Stimulated activated CD4-positive, alpha-beta T cell treated with anti-CD3 and anti-CD28 coated beads, TNF-alpha, amount 100 ng/mL, for 48 hours (primary cell): Measurements from ENCODE around the gene LEKR1.
A peak's percentile ranks its signal among the peaks of the same experiment; 100 is the strongest.
"Not testable (repeated sequence)": the region's sequence is repeated elsewhere in the genome, so short reads cannot be mapped to it uniquely, and the experiment has no call there.

Experiments
- DNase-seq, 3 donors: peaks; one replicate each; pipeline ENCODE4 v3.0.0-alpha.2; 2020; ENCODE audit warnings: low read depth in 3 of 3

LEKR1 gene

GRCh38 chr3:156806698-156807097, 19.5 kb upstream of the LEKR1 start:
- no peak for DNase-seq

- no peak for DNase-seq
These were observed 18.1 kb upstream of the LEKR1 start for GRCh38 chr3:156808025-156808424.

GRCh38 chr3:156811089-156811862, 14.9 kb upstream of the LEKR1 start:
- no peak for DNase-seq

- DNase-seq = no peak
These were observed 13.4 kb upstream of the LEKR1 start for GRCh38 chr3:156812521-156813335.

- DNase-seq = no peak
These were observed 11.9 kb upstream of the LEKR1 start for GRCh38 chr3:156814295-156814694.

- DNase-seq = peak in 1 of 3 donors; percentile 16
These were observed 9.9 kb upstream of the LEKR1 start for GRCh38 chr3:156816091-156816793.

- DNase-seq = peak; percentile 73 to 81 (median 78)
These were observed 9.1 kb upstream of the LEKR1 start for GRCh38 chr3:156816794-156817645.

- no peak for DNase-seq
These were observed 8.4 kb upstream of the LEKR1 start for GRCh38 chr3:156817646-156818272.

- DNase-seq = no peak
These were observed 7.9 kb upstream of the LEKR1 start for GRCh38 chr3:156818273-156818651.

- DNase-seq = no peak
These were observed 7.3 kb upstream of the LEKR1 start for GRCh38 chr3:156818890-156819289.

GRCh38 chr3:156819842-156820691, 6.1 kb upstream of the LEKR1 start:
- no peak for DNase-seq

GRCh38 chr3:156820692-156821080, 5.5 kb upstream of the LEKR1 start:
- DNase-seq = no peak

- DNase-seq = not testable (repeated sequence)
These were observed 3.4 kb upstream of the LEKR1 start for GRCh38 chr3:156822626-156823260.

- no peak for DNase-seq
These were observed 384 bp upstream of the LEKR1 start for GRCh38 chr3:156825795-156826143.

- DNase-seq = peak in 1 of 3 donors; percentile 14
These were observed 1.0 kb downstream of the LEKR1 start for GRCh38 chr3:156826896-156827882.

- no peak for DNase-seq
These were observed 4.9 kb downstream of the LEKR1 start for GRCh38 chr3:156831006-156831405.

- DNase-seq = no peak
These were observed 8.3 kb downstream of the LEKR1 start for GRCh38 chr3:156834435-156834834.

GRCh38 chr3:156834962-156835535, 8.9 kb downstream of the LEKR1 start:
- DNase-seq = no peak
